NK-92 treated with Interleukin-12 subunit alpha and Interleukin-12 subunit beta, amount 100 ng/mL, for 24 hours (cell line): ENCODE results near the gene ABCD2.
"Not testable (repeated sequence)": the region's sequence is repeated elsewhere in the genome, so short reads cannot be mapped to it uniquely, and the experiment has no call there.

ENCODE experiments used
- DNase-seq: peaks from one replicate; lab custom pipeline; 2025; lab: John Stamatoyannopoulos, UW

Gene ABCD2

GRCh38 chr12:39612250-39612649 lies 7.4 kb downstream of the ABCD2 start:
- no peak for DNase-seq

DNA sequence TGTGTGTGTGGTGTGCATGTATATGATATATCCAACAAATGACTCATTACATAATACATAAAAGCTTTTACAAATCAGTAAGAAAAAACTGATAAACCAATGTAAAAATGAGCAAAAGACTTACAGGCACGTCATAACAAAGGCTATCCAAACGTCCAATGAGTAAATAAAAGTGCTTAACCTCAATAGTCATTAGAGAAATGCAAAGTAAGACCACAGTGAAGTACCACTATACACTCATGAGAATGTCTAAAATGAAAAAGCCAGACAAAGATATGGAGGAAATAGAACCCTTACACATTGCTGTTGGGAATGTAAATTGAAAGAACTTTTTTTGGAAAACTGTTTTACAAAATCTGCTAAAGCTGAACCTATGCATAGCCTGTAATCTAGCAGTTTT lies 7.8 kb downstream of the ABCD2 start:
- no peak for DNase-seq

- no peak for DNase-seq
Measured at GRCh38 chr12:39610436-39611025, 9.1 kb downstream of the ABCD2 start.

DNA sequence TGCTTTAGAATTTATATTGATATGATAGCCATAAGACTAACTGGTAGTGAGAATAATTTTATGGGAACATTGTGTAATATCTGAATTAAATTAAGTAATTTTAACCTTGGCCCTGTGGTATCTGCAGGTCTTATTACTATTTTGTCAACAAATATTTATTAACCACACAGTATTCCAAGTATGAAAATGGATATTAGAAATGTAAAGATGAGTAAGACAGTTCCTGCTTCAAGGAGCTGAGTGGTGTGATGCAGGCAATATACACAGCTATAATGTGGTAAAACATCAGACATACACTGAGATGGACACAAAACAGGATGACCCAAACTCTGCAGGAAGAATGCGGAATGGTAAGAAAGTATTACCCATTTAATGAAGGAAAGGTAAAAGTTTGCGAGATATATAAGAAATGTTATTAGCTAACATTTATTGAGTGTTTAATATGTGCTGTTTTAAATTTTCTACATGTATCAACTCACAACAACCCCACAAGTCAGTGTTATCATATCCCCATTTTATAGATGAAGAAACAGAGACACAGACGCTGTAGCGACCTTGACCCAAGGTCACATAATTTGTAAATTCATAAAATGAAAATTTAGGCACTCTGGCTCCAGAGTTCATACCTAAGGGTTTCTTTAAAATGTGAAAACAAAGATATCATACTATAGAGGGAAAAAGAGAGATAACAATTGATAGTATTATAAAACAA lies 12.7 kb downstream of the ABCD2 start:
- no peak for DNase-seq

DNA sequence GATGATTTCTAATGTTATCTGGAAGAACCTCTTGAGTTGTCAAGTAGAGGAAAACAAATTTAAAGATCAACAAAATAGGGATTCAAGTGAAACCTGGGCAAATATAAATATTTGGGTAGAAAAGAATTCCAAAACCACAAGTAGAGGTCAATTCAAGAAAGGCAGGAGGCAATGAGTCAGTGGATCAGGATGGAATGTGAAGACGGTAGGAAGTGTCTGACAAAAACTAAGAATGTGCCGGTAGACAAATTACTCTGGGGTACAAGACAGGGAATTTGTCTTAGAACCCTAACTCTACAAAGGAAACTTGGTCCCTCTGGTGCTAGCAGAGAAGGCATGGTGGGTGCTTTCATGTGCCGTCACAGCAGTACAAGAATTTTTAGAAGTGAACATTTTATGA lies 13.6 kb downstream of the ABCD2 start:
- DNase-seq: no peak

GRCh38 chr12:39605501-39605900 lies 14.1 kb downstream of the ABCD2 start:
- no peak for DNase-seq

DNA sequence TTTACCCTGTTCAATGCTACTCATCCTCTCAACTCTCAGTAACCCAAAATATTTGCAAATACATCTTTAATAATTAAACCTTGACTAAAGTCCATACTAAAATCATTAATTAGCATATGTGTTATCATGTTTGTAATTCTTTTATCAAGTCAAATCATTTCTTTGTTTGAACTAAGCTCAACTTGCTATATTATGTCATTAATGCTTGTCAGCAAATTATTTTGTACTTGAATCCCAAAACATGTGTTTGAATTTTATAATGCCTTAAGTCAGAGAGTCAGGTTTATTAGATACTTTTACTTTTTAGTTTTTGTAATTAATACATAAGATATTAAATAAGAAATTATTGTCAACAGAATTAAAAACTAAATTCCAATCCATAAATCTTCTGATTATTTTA lies 16.5 kb downstream of the ABCD2 start:
- no peak for DNase-seq

DNA sequence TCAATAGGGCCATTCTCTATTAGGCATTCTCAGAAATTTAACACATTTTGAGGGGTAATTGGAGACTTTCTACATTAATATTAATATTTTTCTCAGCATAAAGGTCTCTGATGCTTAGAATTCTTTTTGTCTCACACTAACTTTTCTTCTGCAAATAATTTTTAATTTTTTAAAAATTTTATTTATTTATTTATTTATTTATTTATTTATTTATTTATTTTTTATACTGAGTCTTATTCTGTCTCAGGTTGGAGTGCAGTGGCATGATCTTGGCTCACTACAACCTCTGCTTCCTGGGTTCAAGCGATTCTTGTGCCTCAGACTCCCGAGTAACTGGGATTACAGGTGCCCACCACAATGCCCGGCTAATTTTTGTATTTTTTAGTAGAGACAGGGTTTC lies 17.7 kb downstream of the ABCD2 start:
- DNase-seq: not testable (repeated sequence)

DNA sequence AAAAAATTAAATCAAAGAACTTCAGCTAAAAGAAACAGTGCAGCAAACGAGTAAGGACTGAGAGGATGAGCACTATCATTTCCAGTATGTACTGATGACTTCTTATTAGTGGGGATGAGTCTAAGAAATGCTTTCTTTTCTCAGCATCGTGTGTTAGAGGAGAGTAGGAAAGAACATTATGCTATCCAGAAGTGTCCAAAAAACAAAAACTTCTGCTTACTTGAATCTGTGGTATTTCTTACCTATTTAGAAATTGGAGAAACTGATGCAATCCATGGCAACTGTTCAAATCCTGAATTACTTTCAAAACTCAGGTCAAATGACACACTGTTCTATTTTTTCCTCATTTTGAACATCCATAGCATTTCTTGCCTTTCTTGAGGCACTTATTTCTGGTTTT lies 23.7 kb downstream of the ABCD2 start:
- DNase-seq: no peak

GRCh38 chr12:39592295-39592694 lies 27.3 kb downstream of the ABCD2 start:
- no peak for DNase-seq

DNA sequence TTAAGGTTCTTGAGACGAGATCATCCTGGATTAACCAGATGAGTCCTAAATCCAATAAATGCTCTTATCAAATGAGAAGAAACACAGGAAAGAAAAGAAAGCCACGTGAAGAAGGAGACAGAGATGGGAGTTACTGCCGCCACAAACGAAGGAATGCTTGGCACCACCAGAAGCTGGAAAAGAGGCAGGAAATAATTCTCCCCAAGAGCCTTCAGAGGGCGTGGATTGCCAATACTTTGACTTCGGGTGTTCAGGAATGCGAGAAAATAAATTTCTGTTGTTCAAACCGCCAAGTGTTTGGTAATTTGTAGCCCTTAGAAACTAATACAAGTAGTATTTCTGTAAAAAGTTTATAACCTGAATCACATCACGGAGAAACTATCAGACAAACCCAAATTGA lies 31.3 kb downstream of the ABCD2 start:
- DNase-seq: no peak

DNA sequence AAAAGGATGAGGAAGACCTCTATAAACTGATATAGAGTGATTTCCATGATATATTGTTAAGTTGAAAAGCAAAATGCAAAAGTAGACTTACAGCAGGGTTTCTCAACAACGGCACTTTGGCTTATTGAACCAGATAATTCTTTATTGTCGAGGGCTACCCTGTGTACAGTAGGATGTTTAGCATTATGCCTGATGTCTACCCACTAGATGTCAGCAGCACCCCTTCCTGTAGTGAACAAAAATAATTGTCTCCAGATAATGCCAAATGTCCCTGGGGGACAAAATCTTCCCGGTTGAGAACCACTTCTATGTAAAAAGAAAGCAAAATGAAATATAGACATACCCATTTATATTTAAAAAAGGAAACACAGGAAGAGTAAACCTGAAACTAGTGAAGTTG lies 32.4 kb downstream of the ABCD2 start:
- DNase-seq: no peak

GRCh38 chr12:39586816-39587215 lies 32.8 kb downstream of the ABCD2 start:
- no peak for DNase-seq

DNA sequence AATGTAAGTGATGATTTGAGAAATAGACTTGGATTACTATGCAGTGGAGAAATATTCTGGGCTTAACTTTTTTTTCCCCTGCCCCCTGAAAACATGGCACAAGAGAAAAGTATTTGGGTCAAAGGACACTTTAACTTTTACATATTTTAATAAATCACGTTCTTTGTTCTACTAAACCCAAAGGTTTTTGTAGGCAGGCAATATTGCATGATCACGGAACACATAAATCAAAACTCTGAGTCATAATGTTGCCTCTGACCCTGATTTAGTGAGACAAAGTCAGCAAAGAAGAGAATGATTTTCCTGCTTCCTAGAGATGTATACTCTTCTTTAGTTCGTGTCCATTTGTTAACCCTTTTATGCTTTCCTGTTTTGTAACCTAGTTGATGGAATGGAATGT lies 38.0 kb downstream of the ABCD2 start:
- DNase-seq: no peak

GRCh38 chr12:39575498-39575875 lies 44.1 kb downstream of the ABCD2 start:
- DNase-seq: no peak

DNA sequence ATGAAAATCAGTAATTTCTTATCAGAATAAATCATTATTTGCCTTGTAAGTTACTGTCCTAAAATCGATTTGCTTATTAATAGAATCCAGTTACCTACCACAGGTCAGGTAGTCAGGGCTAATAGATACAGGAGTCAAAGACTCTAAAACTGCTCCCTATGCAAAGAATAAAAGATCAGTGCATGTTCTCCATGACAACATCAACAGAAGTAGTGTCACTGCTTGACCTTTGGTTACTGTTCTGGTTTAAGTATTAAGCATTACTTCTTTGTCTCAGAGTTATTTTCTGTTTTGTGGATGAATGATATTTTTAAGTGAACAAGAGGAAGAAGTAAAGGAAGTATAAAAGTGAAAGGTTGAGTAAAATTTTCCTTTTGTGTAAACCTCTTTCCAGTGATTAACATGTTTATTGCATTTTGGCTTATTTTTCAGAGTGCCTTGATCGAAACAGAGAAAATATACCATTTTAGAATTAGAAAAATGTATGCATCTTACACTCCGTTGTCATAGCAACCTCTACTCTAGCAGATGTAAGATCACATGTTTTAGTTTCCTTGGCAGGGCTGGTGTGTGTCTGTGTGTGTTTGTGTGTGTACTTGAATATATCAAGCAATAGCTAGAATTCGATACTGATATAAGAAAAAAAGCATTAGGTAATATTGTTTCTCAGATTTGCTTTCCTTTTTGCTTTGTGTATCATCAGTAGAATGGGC lies 44.7 kb downstream of the ABCD2 start:
- DNase-seq: no peak

DNA sequence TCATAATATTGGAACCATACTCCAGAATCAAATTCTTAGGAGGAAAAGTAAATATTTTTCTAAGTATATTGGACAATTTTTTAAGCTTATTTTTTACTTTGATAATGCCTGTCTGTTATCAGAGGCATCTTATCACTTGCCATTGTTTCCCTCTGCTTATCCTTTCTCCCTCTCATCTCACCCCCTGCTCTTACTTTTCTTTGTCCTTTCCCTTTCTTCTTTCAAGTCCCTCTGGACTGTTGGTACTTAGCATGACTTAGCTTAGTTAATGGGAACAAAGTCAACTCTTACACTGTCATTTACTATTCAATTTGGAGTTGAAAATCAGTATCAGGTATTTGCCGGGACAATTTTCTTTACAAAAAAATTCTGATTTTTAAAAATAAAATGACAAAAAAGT lies 45.2 kb downstream of the ABCD2 start:
- no peak for DNase-seq

DNA sequence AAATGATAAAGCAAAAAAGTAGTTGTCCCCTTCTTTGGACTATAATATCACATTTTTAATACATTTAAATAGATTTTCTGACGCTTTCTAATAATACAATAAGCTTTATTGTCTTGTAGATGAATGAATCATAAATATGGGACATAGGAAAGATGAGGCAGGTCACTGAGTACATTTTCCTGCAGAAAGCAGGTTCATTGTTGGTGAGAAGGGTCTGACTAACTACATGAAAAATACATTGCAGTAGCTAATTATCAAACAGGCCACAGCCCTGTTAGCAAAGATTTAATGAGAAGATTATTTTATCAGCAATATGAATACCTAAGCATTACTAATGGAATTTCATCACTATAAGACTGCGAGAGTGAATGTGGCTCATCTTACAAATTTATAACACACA lies 45.6 kb downstream of the ABCD2 start:
- DNase-seq: no peak

DNA sequence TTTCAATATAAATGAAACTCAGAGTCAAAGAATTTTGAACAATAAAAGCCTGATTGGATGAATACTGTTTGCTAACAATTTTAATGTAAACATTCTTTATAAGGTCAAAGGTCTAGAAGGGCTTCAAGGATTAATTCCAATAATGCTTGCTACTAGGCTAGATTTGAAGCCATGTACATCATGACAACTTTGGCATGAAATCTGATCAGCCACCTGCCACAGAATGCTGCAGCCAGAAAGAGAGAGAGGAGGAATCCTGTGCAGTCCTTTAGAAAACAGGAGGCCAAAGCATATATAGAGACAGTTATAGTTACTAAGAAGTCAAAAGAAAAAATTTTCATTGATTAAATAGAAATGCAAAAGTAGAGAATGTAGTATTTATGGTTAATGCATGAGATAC lies 47.1 kb downstream of the ABCD2 start:
- no peak for DNase-seq

DNA sequence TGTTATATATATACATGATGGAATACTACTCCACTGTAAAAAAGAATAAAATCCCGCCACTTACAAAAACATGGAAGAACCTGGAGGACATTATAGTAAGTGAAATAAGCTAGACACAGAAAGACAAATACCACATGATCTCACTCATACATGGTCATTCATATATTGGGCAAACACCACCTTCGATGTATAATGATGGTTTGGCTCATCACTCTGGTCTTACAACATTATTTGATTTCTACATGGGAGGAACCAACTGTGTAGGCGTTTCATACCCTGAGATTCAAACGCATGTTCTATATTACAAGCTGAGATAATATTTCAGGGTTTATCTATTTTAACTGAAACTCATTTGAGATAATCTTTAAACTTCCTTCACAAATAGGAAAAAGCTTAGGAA lies 48.3 kb downstream of the ABCD2 start:
- DNase-seq: no peak

DNA sequence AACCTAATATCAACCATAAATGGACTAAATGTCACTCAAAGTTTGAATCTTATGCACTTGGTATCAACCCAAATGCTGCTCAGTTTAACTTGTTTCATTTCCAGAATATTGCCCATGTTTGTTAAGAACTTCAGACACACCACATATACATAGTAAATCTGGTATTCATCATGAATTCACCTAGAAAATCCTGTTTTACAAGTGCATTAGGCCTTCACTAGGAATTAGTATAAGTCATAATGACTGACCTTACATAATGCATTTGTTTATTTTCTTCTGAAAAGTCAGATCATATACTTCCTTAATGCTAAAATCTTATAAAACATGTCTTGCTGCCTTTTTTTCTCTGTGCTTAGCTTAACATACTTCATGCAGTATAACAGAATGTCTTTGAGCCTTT lies 66.1 kb downstream of the ABCD2 start:
- no peak for DNase-seq

DNA sequence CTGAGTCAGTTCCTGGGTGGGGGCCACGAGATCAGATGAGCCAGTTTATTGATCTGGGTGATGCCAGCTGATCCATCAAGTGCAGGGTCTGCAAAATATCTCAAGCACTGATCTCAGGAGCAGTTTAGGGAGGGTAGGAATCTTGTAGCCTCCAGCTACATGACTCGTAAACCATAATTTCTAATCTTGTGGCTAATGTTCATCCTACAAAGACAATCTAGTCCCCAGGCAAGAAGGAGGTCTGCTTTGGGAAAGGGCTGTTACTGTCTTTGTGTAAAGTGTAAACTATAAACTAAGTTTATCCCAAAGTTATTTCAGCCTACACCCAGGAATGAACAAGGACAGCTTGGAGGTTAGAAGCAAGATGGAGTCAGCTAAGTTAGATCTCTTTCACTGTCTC lies 75.4 kb downstream of the ABCD2 start:
- DNase-seq: not testable (repeated sequence)

GRCh38 chr12:39541471-39541870 lies 78.1 kb downstream of the ABCD2 start:
- no peak for DNase-seq

DNA sequence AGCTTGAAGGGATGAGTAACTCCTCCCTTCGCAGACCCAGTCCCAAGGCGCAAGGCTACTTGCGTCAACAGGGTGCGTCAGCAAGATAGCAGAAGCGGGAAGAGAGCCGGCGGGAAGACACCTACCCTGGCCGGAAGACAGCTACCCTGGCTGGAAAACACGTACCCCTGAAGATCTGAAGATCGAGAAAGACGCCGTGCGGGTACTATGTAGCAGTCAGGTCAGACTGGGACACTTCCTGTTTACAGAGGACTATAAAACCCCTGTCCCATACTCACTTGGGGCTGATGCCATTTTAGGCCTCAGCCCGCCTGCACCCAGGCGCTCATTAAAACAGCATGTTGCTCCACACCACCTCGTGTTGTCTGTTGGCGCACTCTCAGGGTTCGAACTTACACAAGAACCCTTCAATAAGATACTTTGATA lies 80.9 kb downstream of the ABCD2 start:
- DNase-seq: no peak
